IPS-20b (cell line): ENCODE measurements around the gene SLFN5.
"Not testable (repeated sequence)": the region's sequence is repeated elsewhere in the genome, so short reads cannot be mapped to it uniquely, and the experiment has no call there.

Experiments
- H3K27ac ChIP-seq: one replicate; pipeline ENCODE4 v1.5.1; 2013; ENCODE audit warnings: low read length
- H3K27me3 ChIP-seq: 2 replicates; pipeline ENCODE4 v1.6.1; 2013; ENCODE audit warnings: mild to moderate bottlenecking, low read length, inconsistent platforms; ENCODE audit not compliant: insufficient read depth
- H3K36me3 ChIP-seq: 2 replicates; pipeline ENCODE4 v1.6.1; 2013; ENCODE audit warnings: low read depth, mild to moderate bottlenecking, inconsistent platforms, low read length, moderate library complexity; ENCODE audit not compliant: insufficient read depth
- H3K4me1 ChIP-seq: 2 replicates; pipeline ENCODE4 v1.6.1; 2013; ENCODE audit warnings: mild to moderate bottlenecking, control low read depth, inconsistent platforms, low read length, moderate library complexity; ENCODE audit not compliant: insufficient read depth
- H3K4me3 ChIP-seq: 2 replicates; pipeline ENCODE4 v1.5.1; 2013; ENCODE audit warnings: mild to moderate bottlenecking, low read length, inconsistent platforms
- H3K9ac ChIP-seq: 2 replicates; pipeline ENCODE4 v1.6.1; 2013; ENCODE audit warnings: low read depth, mild to moderate bottlenecking, inconsistent platforms, low read length, moderate library complexity
- H3K9me3 ChIP-seq: 2 replicates; pipeline ENCODE4 v1.6.1; 2013; ENCODE audit warnings: mild to moderate bottlenecking, low read depth, low read length, inconsistent platforms; ENCODE audit not compliant: insufficient read depth

The SLFN5 gene

GRCh38 chr17:35295686-35296085 is 52.8 kb downstream of the SLFN5 start:
- peaks cover 36% of the 10 kb centered on the region for H3K9me3 ChIP-seq
- H3K36me3 ChIP-seq, result no peaks in the 10 kb centered on the region
- H3K9ac ChIP-seq, result no peak overlapping the region
- no peak overlapping the region for H3K4me3 ChIP-seq
- no peaks in the 10 kb centered on the region for H3K27me3 ChIP-seq
- no peaks in the 10 kb centered on the region for H3K4me1 ChIP-seq
- no peak overlapping the region for H3K27ac ChIP-seq

DNA sequence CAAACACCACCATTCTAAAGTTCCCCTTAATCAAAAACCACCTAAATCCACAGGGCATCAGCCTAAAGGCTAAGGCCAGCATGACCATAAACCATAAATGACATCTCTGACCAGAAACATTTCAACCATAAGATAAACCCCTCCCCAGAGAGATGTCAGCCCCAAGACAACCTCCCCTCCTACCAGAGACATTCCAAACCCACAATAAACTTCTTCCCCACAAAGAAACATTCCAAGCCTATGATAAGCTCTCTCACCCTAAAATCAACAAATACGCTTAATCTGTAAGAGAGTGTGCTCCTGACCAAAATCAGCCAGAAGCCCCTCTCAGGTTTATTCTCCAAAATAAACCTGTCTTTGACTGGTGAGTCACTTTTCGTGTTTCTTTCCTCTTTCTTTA is 54.8 kb downstream of the SLFN5 start:
- no peak overlapping the region for H3K9ac ChIP-seq
- H3K27ac ChIP-seq, result no peak overlapping the region
- H3K4me1 ChIP-seq, result no peaks in the 10 kb centered on the region
- H3K9me3 ChIP-seq, result peaks cover 48% of the 10 kb centered on the region
- H3K27me3 ChIP-seq, result no peaks in the 10 kb centered on the region
- H3K36me3 ChIP-seq, result no peaks in the 10 kb centered on the region
- H3K4me3 ChIP-seq, result no peak overlapping the region

GRCh38 chr17:35298639-35299038 is 55.8 kb downstream of the SLFN5 start:
- peaks cover 52% of the 10 kb centered on the region for H3K9me3 ChIP-seq
- H3K36me3 ChIP-seq, result no peaks in the 10 kb centered on the region
- no peaks in the 10 kb centered on the region for H3K4me1 ChIP-seq
- no peak overlapping the region for H3K9ac ChIP-seq
- H3K4me3 ChIP-seq, result no peak overlapping the region
- H3K27ac ChIP-seq, result no peak overlapping the region
- H3K27me3 ChIP-seq, result no peaks in the 10 kb centered on the region

DNA sequence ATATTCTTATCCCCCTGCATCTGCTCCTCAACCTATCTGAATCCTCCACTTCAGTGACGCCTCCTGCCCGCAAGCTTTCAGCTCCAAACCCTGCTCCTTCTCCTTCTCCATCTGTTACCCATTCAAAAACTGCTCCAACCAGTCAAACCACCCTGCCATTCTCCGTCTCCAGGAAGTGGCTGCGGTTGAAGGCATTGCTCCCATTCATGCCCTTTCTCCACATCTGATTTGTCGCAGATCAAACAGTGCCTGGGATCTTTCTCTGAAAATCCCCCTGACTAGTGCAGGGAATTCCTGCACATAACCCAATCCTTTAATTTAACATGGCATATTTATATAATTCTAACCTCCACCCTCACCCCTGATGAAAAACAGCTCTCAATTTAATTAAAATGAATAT is 56.3 kb downstream of the SLFN5 start:
- no peaks in the 10 kb centered on the region for H3K4me1 ChIP-seq
- no peak overlapping the region for H3K9ac ChIP-seq
- no peak overlapping the region for H3K4me3 ChIP-seq
- H3K36me3 ChIP-seq, result no peaks in the 10 kb centered on the region
- peaks cover 52% of the 10 kb centered on the region for H3K9me3 ChIP-seq
- no peaks in the 10 kb centered on the region for H3K27me3 ChIP-seq
- H3K27ac ChIP-seq, result no peak overlapping the region

- not testable (repeated sequence) for H3K4me1 ChIP-seq, H3K9me3 ChIP-seq, H3K9ac ChIP-seq, H3K27ac ChIP-seq, H3K36me3 ChIP-seq, H3K4me3 ChIP-seq
- peaks cover 12% of the 10 kb centered on the region; the same call in 1 of the 2 replicates for H3K27me3 ChIP-seq
Measured at GRCh38 chr17:35309345-35309744, 66.5 kb downstream of the SLFN5 start.

GRCh38 chr17:35312346-35312745 is 69.5 kb downstream of the SLFN5 start:
- H3K4me3 ChIP-seq, result no peak overlapping the region

DNA sequence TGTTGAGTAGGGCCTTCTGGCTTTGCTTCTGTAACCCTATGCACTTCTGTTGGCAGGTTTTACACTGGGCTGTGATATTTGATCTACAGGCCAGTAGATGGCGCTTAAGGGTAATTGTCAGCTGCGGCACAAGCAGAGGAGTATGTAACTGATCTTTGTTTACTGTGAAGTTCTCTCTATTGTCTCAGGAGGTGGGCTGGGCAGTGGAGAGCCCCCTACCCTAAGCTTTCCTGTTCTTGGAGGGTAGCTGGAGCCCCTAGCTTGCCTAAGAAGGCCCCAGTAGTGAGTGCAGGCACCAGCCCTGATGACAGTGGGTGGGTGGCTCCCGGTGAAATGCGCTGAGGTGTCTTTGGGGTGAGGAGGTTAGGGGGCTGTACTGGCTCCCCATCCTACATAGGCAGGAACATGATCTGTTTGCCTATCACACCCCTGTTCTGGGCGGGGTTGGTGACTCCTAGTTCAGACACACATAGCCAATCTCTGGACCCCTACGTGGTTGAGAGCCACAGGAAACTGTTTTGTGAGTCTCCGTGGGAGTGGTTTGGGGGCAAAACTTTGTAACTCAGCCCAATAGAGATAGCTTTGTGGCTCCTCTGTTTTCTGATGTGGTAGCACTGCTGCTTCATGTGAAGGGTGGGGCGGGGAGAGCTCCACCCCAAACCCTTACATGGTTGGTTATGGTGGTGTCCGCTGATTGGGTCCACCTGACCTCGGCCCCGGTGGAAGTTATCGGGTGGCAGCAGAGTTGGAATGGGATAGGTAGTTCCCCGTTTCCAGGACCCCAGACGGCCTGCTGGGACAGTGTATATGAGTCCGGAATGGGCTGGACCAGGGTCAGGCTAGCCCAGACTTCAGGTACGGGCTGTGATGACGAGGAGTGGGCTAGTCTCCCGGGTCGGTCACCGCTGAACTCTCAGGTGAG is 70.2 kb downstream of the SLFN5 start:
- Histone ChIP-seq H3K27me3 (peaks cover 17% of the 10 kb centered on the region; the same call in 1 of the 2 replicates), H3K27ac (no peak overlapping the region), H3K4me1 (peaks cover 3% of the 10 kb centered on the region), H3K4me3 (peak overlapping the region; percentile 67; the same call in 1 of the 2 replicates), H3K9ac (peak overlapping the region; percentile 2; the same call in 1 of the 2 replicates), H3K9me3 (no peaks in the 10 kb centered on the region), H3K36me3 (no peaks in the 10 kb centered on the region)

More at GRCh38 chr17:35312346-35312745, 69.5 kb downstream of the SLFN5 start:
- Histone ChIP-seq H3K9ac (no peak overlapping the region), H3K9me3 (no peaks in the 10 kb centered on the region), H3K36me3 (no peaks in the 10 kb centered on the region), H3K27ac (no peak overlapping the region), H3K4me1 (peaks cover 3% of the 10 kb centered on the region), H3K27me3 (peaks cover 17% of the 10 kb centered on the region; the same call in 1 of the 2 replicates)

DNA sequence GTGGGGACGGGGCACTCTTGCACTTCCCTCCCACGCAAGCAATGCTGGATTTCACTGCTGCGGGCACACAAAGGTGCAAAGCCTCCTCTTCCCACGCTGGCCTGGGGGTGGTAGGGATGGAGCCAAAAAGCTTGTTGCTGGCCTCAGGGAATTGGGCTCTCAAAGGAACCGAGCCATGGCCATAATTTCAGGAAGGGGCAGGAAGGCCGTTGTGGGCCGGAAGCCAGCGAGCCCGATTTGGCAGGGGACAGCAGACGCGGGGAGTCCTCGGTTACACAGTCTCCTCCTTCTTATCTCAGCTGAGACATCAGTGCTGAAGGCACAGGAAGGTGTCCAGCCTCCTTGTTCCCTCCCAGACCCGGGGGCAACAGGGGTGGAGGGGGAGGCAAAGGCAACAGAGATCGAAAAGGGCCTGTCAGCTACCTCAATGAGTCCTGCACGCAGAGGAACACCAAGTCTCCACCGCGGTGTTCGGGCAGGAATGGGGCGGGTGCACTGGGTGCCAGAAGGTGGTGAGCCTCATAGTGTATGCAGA is 71.1 kb downstream of the SLFN5 start:
- no peak overlapping the region; the same call in 1 of the 2 replicates for H3K9ac ChIP-seq
- H3K36me3 ChIP-seq, result no peaks in the 10 kb centered on the region
- H3K9me3 ChIP-seq, result no peaks in the 10 kb centered on the region
- peaks cover 17% of the 10 kb centered on the region; the same call in 1 of the 2 replicates for H3K27me3 ChIP-seq
- peaks cover 3% of the 10 kb centered on the region for H3K4me1 ChIP-seq
- H3K27ac ChIP-seq, result no peak overlapping the region
- peak overlapping the region; percentile 67; the same call in 1 of the 2 replicates for H3K4me3 ChIP-seq

DNA sequence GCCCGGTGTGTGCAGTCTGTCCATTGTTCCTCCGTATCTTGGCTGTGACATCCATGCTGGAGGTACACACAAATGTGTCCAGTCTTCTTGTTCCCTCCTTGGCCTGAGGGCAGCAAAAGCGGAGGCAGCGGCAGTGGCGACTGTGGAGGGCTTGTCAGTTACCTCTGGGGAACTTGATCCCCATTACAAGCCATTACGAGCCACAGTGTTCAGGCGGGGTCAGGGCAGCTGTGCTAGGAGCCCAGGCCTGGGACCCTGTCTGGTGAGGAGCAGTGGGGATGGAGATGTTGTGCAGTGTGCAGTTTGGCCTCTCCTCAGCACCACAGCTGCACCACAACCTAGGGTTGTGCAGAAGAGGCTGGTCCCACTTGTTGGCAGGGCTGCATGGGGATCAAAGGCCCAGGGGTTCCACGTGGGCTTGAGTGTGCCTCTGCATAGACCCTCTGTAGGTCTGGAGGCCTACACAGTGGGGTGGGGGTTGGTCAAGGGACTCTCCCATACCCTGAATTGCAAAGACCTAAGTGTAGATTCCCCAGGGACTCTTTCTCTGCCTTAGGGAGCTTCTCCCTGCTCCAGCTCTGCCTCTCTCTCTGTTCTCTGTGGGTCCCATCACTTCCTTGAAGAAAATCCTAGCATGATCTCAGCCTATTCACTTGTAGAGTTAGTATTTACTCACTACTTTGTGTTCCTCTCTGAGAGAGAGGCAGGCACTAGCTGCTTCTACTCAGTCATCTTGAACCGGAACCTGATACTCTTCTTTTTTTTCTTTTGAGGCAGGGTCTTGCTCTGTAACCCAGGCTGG is 71.7 kb downstream of the SLFN5 start:
- no peak overlapping the region for H3K27ac ChIP-seq
- no peaks in the 10 kb centered on the region for H3K9me3 ChIP-seq
- H3K36me3 ChIP-seq, result no peaks in the 10 kb centered on the region
- no peak overlapping the region; the same call in 1 of the 2 replicates for H3K4me3 ChIP-seq
- peaks cover 3% of the 10 kb centered on the region for H3K4me1 ChIP-seq
- H3K9ac ChIP-seq, result no peak overlapping the region
- peaks cover 17% of the 10 kb centered on the region; the same call in 1 of the 2 replicates for H3K27me3 ChIP-seq

DNA sequence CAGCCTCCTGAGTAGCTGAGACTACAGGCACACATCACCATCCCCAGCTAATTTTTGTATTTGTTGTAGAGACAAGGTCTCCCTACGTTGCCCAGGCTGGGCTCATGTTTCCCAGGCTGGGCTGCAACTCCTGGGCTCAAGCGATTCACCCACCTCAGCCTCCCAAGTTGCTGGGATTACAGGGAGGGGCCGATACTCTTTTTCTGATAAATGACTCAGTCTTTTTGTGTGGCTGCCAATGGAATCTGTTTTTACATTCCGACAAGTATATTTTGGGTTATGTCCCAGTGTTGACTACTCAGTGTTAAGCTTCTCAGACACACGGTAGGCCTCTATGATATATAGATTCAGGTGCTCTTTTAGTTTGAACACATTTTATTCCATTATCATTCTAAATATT is 72.4 kb downstream of the SLFN5 start:
- no peak overlapping the region for H3K4me3 ChIP-seq
- no peaks in the 10 kb centered on the region for H3K9me3 ChIP-seq
- H3K4me1 ChIP-seq, result peaks cover 3% of the 10 kb centered on the region
- H3K27me3 ChIP-seq, result peaks cover 17% of the 10 kb centered on the region; the same call in 1 of the 2 replicates
- no peak overlapping the region for H3K27ac ChIP-seq
- H3K36me3 ChIP-seq, result no peaks in the 10 kb centered on the region
- no peak overlapping the region for H3K9ac ChIP-seq

DNA sequence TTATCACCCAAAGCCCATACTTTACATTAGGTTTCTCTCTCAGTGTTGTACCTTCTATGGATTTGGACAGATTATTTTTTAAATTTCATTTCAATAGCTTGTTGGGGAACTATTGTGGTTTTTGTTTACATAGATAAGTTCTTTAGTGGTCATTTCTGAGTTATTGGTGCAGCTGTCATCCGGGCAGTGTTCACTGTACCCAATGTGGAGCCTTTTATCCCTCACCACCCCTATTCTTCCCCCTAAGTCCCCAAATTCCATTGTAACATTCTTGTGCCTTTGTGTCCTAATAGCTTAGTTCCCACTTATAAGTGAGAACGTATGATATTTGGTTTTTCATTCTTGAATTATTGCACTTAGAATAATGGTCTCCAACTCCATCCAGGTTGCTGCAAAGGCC is 73.1 kb downstream of the SLFN5 start:
- Histone ChIP-seq H3K9me3 (no peaks in the 10 kb centered on the region), H3K27me3 (peaks cover 17% of the 10 kb centered on the region; the same call in 1 of the 2 replicates), H3K36me3 (no peaks in the 10 kb centered on the region), H3K4me1 (peaks cover 3% of the 10 kb centered on the region), H3K9ac (no peak overlapping the region), H3K27ac (no peak overlapping the region), H3K4me3 (no peak overlapping the region)
